ENCODE measurements around the gene ALG12. TPM values are rescaled to one million over a fixed set of nuclear protein-coding genes. Genes with fewer than 3 reads are reported as not detected.

ALG12 gene
- polyA plus RNA-seq, 1 of the 3 experiments (the other 2 are of a cell fraction) = 9.9 TPM

DNA sequence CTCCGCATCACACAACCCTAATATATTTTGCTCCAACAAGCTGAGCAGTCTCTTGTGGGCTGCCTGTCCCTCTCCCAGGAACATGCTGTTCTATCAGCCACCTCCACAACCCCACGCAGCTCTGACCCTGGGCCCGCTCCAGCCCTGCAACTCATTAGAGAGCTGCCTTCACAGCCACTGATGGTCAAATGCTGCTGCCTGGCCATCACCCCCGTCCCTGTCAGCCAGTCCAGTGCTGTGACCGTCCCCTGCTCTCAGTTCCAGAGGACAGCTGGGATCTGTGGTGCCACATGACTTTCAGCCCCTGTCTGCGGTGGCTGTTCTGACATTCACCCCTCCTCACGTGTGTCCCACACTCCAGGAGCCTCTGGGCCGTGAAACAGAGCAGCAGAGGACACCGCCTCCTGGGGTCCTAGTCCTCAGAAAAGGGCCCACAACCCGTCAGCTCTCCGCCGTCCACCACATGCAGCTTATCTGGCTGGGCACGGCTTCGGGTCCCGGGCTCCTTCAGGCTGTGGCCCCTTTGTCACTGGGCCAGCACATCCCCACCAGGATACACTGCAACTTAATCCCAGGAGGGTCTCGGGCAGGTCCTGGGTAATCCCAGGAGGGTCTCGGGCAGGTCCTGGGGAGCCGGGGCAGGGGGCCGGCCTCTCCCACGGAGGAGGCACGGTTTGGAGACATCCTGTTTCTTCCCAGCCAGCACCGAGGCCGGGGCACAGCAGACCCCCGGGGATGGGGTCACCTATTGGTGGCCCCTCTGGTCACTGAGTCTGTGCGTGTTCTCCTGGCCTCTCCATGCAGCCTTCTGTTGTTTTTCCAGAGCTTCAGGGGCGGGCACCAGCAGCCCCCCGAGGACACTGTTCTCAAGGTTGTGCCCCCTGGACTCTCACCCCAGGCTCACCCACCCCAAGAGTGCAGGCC, 15.3 kb upstream of the ALG12 start:
- ChIA-PET CTCF (interaction anchor here (0.6 to 5.2 kb wide), 5 partner anchors 60 to 303 kb away, joined by 3 to 88 read pairs (median 3); no protein-coding TSS in a partner anchor), POLR2A (interaction anchor here (0.9 to 1.9 kb wide), 2 partner anchors 15 to 100 kb away, joined by 3 to 5 read pairs; partner anchors contain the start of genes ALG12 and CRELD2)
- TF ChIP-seq EP300 (IDR thresholded peaks at IDR 0.05; ENCODE audit: borderline replicate concordance in 1 of 2, low read depth in 1 of 2, low read length in 1 of 2) (0 out of 4 replicates have a peak, but pooled peaks of 1 of the 2 experiments have one; percentile 21), MXI1 (IDR thresholded peaks at IDR 0.05; ENCODE audit: low read depth, low read length) (peak; percentile 64; the same call in 1 of the 2 replicates), GABPA (IDR thresholded peaks at IDR 0.05; ENCODE audit: low read depth) (no peak), FOXM1 (IDR thresholded peaks at IDR 0.05; ENCODE audit: low read depth) (no peak)
- no peaks in the 10 kb centered on the region for H4K20me1 ChIP-seq (ENCODE audit: insufficient read depth)
- H3K36me3 ChIP-seq (replicated peaks in 1 of 2; ENCODE audit: control insufficient read depth in 1 of 2, insufficient read depth in 2 of 2, low read length in 1 of 2) = no peaks in the 10 kb centered on the region
- H2AFZ ChIP-seq (ENCODE audit: low read depth) = no peak overlapping the region
- DNase-seq = peak; percentile 61
- no peaks in the 10 kb centered on the region for H3K27me3 ChIP-seq (ENCODE audit: insufficient read depth)
- no peaks in the 10 kb centered on the region for H3F3A ChIP-seq (replicated peaks; ENCODE audit: insufficient read depth)
- no peaks in the 10 kb centered on the region for H3K79me2 ChIP-seq (ENCODE audit: insufficient read depth)
- no peak overlapping the region; a peak in 1 of 4 replicates for H3K27ac ChIP-seq (ENCODE audit: low read depth in 2 of 2, low read length in 1 of 2)
- no peak overlapping the region for H3K4me2 ChIP-seq
- peaks cover 6 to 38% of the 10 kb centered on the region in 2 experiments; a peak in 2 of 4 replicates for H3K4me1 ChIP-seq (ENCODE audit: control insufficient read depth in 1 of 2, insufficient read depth in 2 of 2, low read depth in 1 of 2, low read length in 1 of 2)
- no peak overlapping the region for H3K9ac ChIP-seq
- WGBS (ENCODE audit: low lambda C conversion rate) = 86% methylated on average over 16 of the region's 27 CpGs
- no peaks in the 10 kb centered on the region for H3K9me3 ChIP-seq
- H3K4me3 ChIP-seq (ENCODE audit: low read depth in 2 of 2, low read length in 1 of 2) = no peak overlapping the region
- no peaks in the 10 kb centered on the region for H3K9me2 ChIP-seq

DNA sequence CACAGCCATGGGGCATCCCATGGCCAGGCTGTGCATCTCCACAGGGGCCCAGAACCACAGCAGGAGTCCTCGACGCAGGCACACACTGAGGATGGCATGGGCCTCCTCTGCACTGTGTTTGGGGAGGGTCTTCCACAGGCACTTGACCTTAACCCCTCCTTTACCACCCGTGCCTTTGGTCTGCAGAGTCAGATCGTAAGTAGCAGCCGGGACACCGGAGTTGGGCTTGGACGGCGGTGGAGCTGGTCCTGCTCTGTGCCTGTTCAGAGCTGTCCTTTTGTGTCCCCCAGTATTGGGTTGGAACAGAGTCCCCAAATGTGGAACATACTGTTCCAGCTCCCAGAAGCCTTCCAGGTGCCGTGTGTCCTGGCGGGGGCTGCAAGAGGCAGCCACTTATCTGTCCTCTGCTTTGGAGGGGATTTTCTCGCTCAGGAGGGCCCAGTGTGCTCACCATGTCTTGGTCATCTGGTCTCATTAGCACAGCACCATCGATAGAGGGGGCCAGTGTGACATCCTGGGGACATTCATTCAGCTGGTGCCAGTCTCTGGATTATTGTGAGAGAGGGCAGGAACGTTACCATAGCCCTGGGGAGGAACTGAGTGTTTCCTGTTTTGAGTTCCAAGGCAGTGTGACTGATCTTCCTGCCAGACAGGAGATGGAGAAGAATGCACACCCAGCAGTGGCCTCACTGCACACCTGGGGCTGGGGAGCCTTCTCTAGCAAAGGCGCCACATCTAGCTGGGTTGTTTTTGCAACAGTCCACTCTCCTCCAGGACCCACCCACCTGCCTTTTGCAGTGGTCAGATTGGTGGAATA, 12.6 kb upstream of the ALG12 start:
- POLR2A ChIA-PET = interaction anchor here (0.6 to 1.3 kb wide), 3 partner anchors 97 to 223 kb away, joined by 3 read pairs; no protein-coding TSS in a partner anchor
- peak; percentile 74 for DNase-seq
- CTCF ChIA-PET = interaction anchor here (0.7 to 5.2 kb wide), 38 partner anchors 8 to 385 kb away, joined by 3 to 88 read pairs (median 4); partner anchors contain the start of genes ALG12 and CRELD2
- TF ChIP-seq YY1 (IDR thresholded peaks at IDR 0.05; ENCODE audit: low read depth) (no peak), NFIC (IDR thresholded peaks at IDR 0.05; ENCODE audit: borderline replicate concordance) (no peak), TAF1 (IDR thresholded peaks at IDR 0.05; ENCODE audit: borderline replicate concordance, low read depth, low read length) (no peak), SMC3 (IDR thresholded peaks at IDR 0.05; ENCODE audit: low read depth, low read length) (peak; percentile 54), USF1 (IDR thresholded peaks at IDR 0.05; ENCODE audit: borderline replicate concordance, low read depth) (no peak), SIN3A (IDR thresholded peaks at IDR 0.05; ENCODE audit: borderline replicate concordance, low read depth, low read length) (no peak), RXRA (IDR thresholded peaks at IDR 0.05; ENCODE audit: borderline replicate concordance, low read depth) (no peak), ELF1 (IDR thresholded peaks at IDR 0.05) (no peak), CTCF (IDR thresholded peaks at IDR 0.05) (peak; percentile 45), MXI1 (IDR thresholded peaks at IDR 0.05; ENCODE audit: low read depth, low read length) (no peak), TEAD4 (IDR thresholded peaks at IDR 0.05; ENCODE audit: borderline replicate concordance, insufficient read depth) (no peak), RAD21 (IDR thresholded peaks at IDR 0.05; ENCODE audit: low read length) (peak; percentile 77), EP300 (IDR thresholded peaks at IDR 0.05; ENCODE audit: borderline replicate concordance in 1 of 2, low read depth in 1 of 2, low read length in 1 of 2) (no peak), EZH2phosphoT487 (IDR thresholded peaks at IDR 0.05; ENCODE audit: borderline replicate concordance, low read depth) (no peak), PBX3 (IDR thresholded peaks at IDR 0.05) (no peak)
- no peaks in the 10 kb centered on the region for H3K79me2 ChIP-seq (ENCODE audit: insufficient read depth)
- H3K4me1 ChIP-seq (ENCODE audit: control insufficient read depth in 1 of 2, insufficient read depth in 2 of 2, low read depth in 1 of 2, low read length in 1 of 2) = peaks cover 0 to 30% of the 10 kb centered on the region in 2 experiments; a peak in 1 of 4 replicates
- H3K9me3 ChIP-seq = no peaks in the 10 kb centered on the region
- H3K27me3 ChIP-seq (ENCODE audit: insufficient read depth) = no peaks in the 10 kb centered on the region
- H3K9ac ChIP-seq = no peak overlapping the region
- no peaks in the 10 kb centered on the region for H3K36me3 ChIP-seq (replicated peaks in 1 of 2; ENCODE audit: control insufficient read depth in 1 of 2, insufficient read depth in 2 of 2, low read length in 1 of 2)
- H3K4me3 ChIP-seq (ENCODE audit: low read depth in 2 of 2, low read length in 1 of 2) = no peak overlapping the region
- no peaks in the 10 kb centered on the region for H3F3A ChIP-seq (replicated peaks; ENCODE audit: insufficient read depth)
- no peak overlapping the region for H3K27ac ChIP-seq (ENCODE audit: low read depth in 2 of 2, low read length in 1 of 2)
- H3K4me2 ChIP-seq = no peak overlapping the region
- WGBS (ENCODE audit: low lambda C conversion rate) = 67% methylated on average over 7 of the region's 14 CpGs
- no peaks in the 10 kb centered on the region for H3K9me2 ChIP-seq
- H4K20me1 ChIP-seq (ENCODE audit: insufficient read depth) = no peaks in the 10 kb centered on the region
- H2AFZ ChIP-seq (ENCODE audit: low read depth) = no peak overlapping the region
